Measurements from ENCODE around the gene ZNF451.

DNA sequence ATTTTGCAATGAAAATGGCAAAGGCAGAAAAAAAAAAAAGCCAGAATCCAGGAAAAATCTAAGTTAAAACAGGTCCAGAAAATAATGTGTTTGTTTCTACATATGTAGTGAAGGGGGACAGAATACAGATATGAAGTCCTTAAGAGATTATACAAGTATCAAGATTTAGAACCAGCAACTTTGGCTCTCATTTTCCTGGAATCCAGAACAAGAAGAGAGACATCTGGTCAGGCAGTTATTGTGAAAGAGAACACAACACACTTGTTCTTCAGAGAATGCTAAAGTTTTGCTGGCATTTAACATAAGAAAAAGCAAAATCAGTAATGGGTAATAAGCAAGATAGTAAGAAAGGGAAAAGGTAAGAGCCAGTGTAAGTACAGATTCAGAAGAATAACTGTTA is 103.2 kb downstream of the ZNF451 start:
- TF ChIP-seq POLR2AphosphoS5 (IDR thresholded peaks at IDR 0.05; ENCODE audit: borderline replicate concordance, low read depth, low read length) = no peak
- TF ChIP-seq FOXP2 (optimal IDR thresholded peaks at IDR 0.05; ENCODE audit: control extremely low read depth, extremely low read length, insufficient read depth) = no peak
- no peak for TF ChIP-seq EZH2 (IDR thresholded peaks at IDR 0.05)
